ENCODE data around the gene IL5RA.

IL5RA gene

DNA sequence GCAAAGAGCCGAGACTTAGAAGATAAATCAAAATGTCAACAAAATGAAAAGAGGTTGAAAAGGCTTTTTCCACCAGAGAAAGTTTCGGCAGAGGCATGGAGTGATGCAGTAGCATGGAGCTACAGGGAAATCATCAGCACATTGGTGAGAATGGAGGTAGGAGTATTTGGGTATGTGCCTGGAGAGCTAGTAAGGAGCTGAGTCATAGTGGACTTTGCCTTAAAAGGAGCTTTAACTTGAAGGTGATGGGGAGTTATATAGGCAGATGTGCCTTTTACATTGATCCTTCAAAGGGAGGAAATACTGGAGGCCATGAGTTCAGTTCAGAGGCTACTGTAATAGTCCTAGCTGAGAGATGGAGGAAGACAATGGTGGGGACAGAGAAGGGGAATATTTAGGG, 44.3 kb downstream of the IL5RA start:
- DNase-seq (ENCODE audit: low read depth): no peak

GRCh38 chr3:3064297-3064696, 45.9 kb downstream of the IL5RA start:
- no peak for DNase-seq (ENCODE audit: low read depth)

GRCh38 chr3:3059645-3060044, 50.5 kb downstream of the IL5RA start:
- DNase-seq (ENCODE audit: low read depth): no peak

GRCh38 chr3:3053974-3054373, 56.2 kb downstream of the IL5RA start:
- no peak for DNase-seq (ENCODE audit: low read depth)

- DNase-seq (ENCODE audit: low read depth): no peak
Observed at GRCh38 chr3:3038201-3038991, 71.8 kb downstream of the IL5RA start.

GRCh38 chr3:3037156-3037555, 73.0 kb downstream of the IL5RA start:
- DNase-seq (ENCODE audit: low read depth): no peak

- DNase-seq (ENCODE audit: low read depth): no peak
Observed at GRCh38 chr3:3031326-3031725, 78.8 kb downstream of the IL5RA start.

GRCh38 chr3:3027976-3028567, 82.1 kb downstream of the IL5RA start:
- no peak for DNase-seq (ENCODE audit: low read depth)

DNA sequence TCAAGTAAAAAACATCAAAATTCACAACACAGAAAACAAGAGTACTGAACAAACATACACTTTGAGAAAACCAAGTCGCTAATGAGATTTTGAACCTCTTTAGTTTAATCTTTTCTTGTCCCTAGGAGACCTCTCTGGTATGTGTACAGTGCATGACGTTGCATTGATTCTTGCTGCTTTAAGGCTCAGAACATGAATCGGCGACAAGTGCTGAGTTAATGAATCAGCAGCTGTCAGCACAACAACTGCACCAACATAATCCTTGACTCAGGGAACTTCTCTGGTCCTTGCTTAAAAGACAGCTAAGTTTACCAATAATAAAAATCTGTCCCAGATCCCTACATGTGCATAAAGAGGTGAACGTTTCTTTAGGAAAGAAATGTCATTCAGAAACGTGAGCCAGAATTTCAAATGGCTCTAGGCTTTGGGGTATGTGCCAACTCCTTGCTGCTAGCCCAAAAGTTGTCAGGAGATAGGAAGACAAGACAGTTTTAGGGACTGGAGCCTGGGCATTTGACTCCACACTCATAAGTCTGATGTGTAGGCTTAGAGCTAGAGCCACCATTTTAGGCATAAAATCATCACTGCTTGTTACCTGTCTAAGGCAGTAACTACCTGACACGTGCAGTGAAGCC, 86.9 kb downstream of the IL5RA start:
- DNase-seq (ENCODE audit: low read depth): no peak

GRCh38 chr3:3020209-3020608, 90.0 kb downstream of the IL5RA start:
- DNase-seq (ENCODE audit: low read depth): no peak

Measured in stimulated activated CD8-positive, alpha-beta memory T cell treated with anti-CD3 and anti-CD28 coated beads, Interleukin-15, amount 100 ng/mL, for 1 hour (primary cell).